ENCODE measurements around the gene HAO1.

DNA sequence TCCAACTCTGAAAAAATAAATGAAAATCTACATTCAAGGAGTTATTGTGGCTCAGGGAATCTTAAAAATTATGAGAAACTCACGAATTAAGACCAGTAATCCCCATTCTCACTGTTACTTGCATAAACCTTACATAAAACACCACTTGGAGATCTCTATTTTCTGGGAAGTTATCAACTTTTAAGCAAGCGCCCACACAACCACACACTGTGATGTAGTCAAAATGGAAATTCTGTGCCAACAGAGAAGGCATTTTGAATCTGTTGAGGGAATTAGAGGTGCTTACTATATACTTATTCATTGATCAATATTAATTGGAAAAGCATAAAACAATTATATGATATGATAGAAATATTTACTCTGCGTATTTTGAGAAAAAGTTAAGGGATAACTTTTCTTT is 58.7 kb downstream of the HAO1 start:
- TF ChIP-seq, protein P1, sequence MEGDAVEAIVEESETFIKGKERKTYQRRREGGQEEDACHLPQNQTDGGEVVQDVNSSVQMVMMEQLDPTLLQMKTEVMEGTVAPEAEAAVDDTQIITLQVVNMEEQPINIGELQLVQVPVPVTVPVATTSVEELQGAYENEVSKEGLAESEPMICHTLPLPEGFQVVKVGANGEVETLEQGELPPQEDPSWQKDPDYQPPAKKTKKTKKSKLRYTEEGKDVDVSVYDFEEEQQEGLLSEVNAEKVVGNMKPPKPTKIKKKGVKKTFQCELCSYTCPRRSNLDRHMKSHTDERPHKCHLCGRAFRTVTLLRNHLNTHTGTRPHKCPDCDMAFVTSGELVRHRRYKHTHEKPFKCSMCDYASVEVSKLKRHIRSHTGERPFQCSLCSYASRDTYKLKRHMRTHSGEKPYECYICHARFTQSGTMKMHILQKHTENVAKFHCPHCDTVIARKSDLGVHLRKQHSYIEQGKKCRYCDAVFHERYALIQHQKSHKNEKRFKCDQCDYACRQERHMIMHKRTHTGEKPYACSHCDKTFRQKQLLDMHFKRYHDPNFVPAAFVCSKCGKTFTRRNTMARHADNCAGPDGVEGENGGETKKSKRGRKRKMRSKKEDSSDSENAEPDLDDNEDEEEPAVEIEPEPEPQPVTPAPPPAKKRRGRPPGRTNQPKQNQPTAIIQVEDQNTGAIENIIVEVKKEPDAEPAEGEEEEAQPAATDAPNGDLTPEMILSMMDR (IDR thresholded peaks at IDR 0.05; ENCODE audit: insufficient read depth, low read depth, low read length), result no peak
- TF ChIP-seq EZH2 (IDR thresholded peaks at IDR 0.05; ENCODE audit: insufficient read depth, low read length), result no peak
